Measurements from ENCODE around the gene LANCL2. TPM values are rescaled to one million over a fixed set of nuclear protein-coding genes. Genes with fewer than 3 reads are reported as not detected.
A peak's percentile ranks its signal among the peaks of the same experiment; 100 is the strongest.

Gene LANCL2
- total and polyA plus RNA-seq, 2 experiments from 2014 or later: 7.3 to 10.7 TPM

GRCh38 chr7:55345292-55345691 is 19.8 kb upstream of the LANCL2 start:
- ATAC-seq (peak; percentile 68), DNase-seq (ENCODE audit: low spot score) (peak; percentile 34)
- Histone ChIP-seq H2AFZ (peak overlapping the region; percentile 84), H3K4me3 (no peak overlapping the region), H3K79me2 (replicated peaks; ENCODE audit: insufficient read depth) (no peaks in the 10 kb centered on the region), H3K27ac (ENCODE audit: low read depth) (no peak overlapping the region), H3K27me3 (ENCODE audit: insufficient read depth) (no peaks in the 10 kb centered on the region), H4K20me1 (replicated peaks; ENCODE audit: insufficient read depth) (no peaks in the 10 kb centered on the region), H3F3A (replicated peaks; ENCODE audit: low read depth) (no peaks in the 10 kb centered on the region), H3K36me3 (ENCODE audit: insufficient read depth) (no peaks in the 10 kb centered on the region), H3K9me2 (ENCODE audit: insufficient read depth) (no peaks in the 10 kb centered on the region), H3K4me2 (no peak overlapping the region), H3K4me1 (ENCODE audit: insufficient read depth) (no peaks in the 10 kb centered on the region)
- Mint-ChIP-seq H3K36me3 (ENCODE audit: low read depth) (no peaks in the 10 kb centered on the region), H3K4me3 (no peak overlapping the region), H3K27ac (no peak overlapping the region), H3K9me3 (no peaks in the 10 kb centered on the region), H3K4me1 (peaks cover 14% of the 10 kb centered on the region), H3K27me3 (ENCODE audit: insufficient read depth, low read depth, poor library complexity) (peaks cover 8% of the 10 kb centered on the region)
- TF ChIP-seq, protein P1, sequence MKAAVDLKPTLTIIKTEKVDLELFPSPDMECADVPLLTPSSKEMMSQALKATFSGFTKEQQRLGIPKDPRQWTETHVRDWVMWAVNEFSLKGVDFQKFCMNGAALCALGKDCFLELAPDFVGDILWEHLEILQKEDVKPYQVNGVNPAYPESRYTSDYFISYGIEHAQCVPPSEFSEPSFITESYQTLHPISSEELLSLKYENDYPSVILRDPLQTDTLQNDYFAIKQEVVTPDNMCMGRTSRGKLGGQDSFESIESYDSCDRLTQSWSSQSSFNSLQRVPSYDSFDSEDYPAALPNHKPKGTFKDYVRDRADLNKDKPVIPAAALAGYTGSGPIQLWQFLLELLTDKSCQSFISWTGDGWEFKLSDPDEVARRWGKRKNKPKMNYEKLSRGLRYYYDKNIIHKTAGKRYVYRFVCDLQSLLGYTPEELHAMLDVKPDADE (IDR thresholded peaks at IDR 0.05): no peak
- TF ChIP-seq ZNF114 (CRISPR knock-in tag; IDR thresholded peaks at IDR 0.05): no peak
- TF ChIP-seq STAT1 (IDR thresholded peaks at IDR 0.05; ENCODE audit: unreplicated experiment): no peak
- no peak for TF ChIP-seq POLR2AphosphoS5 (IDR thresholded peaks at IDR 0.05; ENCODE audit: low read depth)
- no peak for TF ChIP-seq NANOG (IDR thresholded peaks at IDR 0.05; ENCODE audit: borderline replicate concordance)
- no peak for TF ChIP-seq EZH2phosphoT487 (IDR thresholded peaks at IDR 0.05; ENCODE audit: unreplicated experiment)
- TF ChIP-seq EZH2 (IDR thresholded peaks at IDR 0.05; ENCODE audit: low read depth, unreplicated experiment): no peak
- TF ChIP-seq, protein P2, sequence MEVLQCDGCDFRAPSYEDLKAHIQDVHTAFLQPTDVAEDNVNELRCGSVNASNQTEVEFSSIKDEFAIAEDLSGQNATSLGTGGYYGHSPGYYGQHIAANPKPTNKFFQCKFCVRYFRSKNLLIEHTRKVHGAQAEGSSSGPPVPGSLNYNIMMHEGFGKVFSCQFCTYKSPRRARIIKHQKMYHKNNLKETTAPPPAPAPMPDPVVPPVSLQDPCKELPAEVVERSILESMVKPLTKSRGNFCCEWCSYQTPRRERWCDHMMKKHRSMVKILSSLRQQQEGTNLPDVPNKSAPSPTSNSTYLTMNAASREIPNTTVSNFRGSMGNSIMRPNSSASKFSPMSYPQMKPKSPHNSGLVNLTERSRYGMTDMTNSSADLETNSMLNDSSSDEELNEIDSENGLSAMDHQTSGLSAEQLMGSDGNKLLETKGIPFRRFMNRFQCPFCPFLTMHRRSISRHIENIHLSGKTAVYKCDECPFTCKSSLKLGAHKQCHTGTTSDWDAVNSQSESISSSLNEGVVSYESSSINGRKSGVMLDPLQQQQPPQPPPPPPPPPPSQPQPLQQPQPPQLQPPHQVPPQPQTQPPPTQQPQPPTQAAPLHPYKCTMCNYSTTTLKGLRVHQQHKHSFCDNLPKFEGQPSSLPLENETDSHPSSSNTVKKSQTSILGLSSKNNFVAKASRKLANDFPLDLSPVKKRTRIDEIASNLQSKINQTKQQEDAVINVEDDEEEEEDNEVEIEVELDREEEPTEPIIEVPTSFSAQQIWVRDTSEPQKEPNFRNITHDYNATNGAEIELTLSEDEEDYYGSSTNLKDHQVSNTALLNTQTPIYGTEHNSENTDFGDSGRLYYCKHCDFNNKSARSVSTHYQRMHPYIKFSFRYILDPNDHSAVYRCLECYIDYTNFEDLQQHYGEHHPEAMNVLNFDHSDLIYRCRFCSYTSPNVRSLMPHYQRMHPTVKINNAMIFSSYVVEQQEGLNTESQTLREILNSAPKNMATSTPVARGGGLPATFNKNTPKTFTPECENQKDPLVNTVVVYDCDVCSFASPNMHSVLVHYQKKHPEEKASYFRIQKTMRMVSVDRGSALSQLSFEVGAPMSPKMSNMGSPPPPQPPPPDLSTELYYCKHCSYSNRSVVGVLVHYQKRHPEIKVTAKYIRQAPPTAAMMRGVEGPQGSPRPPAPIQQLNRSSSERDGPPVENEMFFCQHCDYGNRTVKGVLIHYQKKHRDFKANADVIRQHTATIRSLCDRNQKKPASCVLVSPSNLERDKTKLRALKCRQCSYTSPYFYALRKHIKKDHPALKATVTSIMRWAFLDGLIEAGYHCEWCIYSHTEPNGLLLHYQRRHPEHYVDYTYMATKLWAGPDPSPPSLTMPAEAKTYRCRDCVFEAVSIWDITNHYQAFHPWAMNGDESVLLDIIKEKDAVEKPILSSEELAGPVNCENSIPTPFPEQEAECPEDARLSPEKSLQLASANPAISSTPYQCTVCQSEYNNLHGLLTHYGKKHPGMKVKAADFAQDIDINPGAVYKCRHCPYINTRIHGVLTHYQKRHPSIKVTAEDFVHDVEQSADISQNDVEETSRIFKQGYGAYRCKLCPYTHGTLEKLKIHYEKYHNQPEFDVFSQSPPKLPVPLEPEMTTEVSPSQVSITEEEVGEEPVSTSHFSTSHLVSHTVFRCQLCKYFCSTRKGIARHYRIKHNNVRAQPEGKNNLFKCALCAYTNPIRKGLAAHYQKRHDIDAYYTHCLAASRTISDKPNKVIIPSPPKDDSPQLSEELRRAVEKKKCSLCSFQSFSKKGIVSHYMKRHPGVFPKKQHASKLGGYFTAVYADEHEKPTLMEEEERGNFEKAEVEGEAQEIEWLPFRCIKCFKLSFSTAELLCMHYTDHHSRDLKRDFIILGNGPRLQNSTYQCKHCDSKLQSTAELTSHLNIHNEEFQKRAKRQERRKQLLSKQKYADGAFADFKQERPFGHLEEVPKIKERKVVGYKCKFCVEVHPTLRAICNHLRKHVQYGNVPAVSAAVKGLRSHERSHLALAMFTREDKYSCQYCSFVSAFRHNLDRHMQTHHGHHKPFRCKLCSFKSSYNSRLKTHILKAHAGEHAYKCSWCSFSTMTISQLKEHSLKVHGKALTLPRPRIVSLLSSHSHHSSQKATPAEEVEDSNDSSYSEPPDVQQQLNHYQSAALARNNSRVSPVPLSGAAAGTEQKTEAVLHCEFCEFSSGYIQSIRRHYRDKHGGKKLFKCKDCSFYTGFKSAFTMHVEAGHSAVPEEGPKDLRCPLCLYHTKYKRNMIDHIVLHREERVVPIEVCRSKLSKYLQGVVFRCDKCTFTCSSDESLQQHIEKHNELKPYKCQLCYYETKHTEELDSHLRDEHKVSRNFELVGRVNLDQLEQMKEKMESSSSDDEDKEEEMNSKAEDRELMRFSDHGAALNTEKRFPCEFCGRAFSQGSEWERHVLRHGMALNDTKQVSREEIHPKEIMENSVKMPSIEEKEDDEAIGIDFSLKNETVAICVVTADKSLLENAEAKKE (CRISPR knock-in tag; IDR thresholded peaks at IDR 0.05): no peak
- TF ChIP-seq REST (IDR thresholded peaks at IDR 0.05; ENCODE audit: unreplicated experiment): no peak
- no peak for TF ChIP-seq CTCF (conservative IDR thresholded peaks at IDR 0.05; ENCODE audit: low read depth in 2 of 2)

Measured in GM23338 (cell line).